GM23338 (cell line): ENCODE measurements around the gene MCTP2.

Experiments
- CREB1 ChIP-seq: fragments of 250-450 bp; sonication (Bioruptor Pico); IDR thresholded peaks from 2 replicates; pipeline ENCODE4 v1.5.0; 2020; ENCODE audit warnings: low read depth, mild to moderate bottlenecking, moderate library complexity
- EZH2 ChIP-seq: fragments of 200-600 bp; sonication (generic); IDR thresholded peaks from one replicate; pipeline ENCODE4 v1.8.0; 2017; ENCODE audit warnings: antibody characterized with exemption, mild to moderate bottlenecking, low read depth; ENCODE audit not compliant: unreplicated experiment
- POLR2AphosphoS5 ChIP-seq: IDR thresholded peaks from 2 replicates; pipeline ENCODE4 v1.6.1; 2016; ENCODE audit warnings: antibody characterized with exemption, low read depth
- TF ChIP-seq, protein P1 (sequence below), 2 experiments: fragments of 200-600 bp in 1 of 2; sonication (generic) in 1 of 2; conservative IDR thresholded peaks; 2 replicates each; pipeline versions ENCODE4 v1.5.1 to v1.6.1; 2016 to 2017; ENCODE audit warnings: antibody characterized with exemption in 2 of 2, low read depth in 2 of 2, mild to moderate bottlenecking in 2 of 2, moderate library complexity in 1 of 2

DNA sequence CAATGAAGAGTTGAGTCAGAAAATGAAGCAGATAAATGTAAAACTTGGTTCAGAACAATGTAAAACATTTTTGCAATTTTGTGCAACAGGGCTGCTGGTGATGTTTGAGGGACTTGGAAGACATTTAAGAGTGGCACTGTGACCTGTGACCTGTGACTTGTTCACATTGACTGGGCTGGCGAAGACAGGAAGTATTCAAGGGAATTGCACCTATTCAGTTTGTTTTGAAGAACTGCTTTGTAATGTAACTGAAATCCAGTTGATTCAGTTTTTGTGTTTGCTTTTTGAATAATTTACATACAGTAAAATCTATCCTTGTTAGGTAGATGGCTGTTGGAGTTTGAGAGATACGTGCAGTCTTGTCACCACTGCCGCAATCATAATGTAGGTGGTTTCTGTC lies 35.4 kb downstream of the MCTP2 start:
- TF ChIP-seq, protein P1, sequence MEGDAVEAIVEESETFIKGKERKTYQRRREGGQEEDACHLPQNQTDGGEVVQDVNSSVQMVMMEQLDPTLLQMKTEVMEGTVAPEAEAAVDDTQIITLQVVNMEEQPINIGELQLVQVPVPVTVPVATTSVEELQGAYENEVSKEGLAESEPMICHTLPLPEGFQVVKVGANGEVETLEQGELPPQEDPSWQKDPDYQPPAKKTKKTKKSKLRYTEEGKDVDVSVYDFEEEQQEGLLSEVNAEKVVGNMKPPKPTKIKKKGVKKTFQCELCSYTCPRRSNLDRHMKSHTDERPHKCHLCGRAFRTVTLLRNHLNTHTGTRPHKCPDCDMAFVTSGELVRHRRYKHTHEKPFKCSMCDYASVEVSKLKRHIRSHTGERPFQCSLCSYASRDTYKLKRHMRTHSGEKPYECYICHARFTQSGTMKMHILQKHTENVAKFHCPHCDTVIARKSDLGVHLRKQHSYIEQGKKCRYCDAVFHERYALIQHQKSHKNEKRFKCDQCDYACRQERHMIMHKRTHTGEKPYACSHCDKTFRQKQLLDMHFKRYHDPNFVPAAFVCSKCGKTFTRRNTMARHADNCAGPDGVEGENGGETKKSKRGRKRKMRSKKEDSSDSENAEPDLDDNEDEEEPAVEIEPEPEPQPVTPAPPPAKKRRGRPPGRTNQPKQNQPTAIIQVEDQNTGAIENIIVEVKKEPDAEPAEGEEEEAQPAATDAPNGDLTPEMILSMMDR (conservative IDR thresholded peaks at IDR 0.05; ENCODE audit: low read depth in 2 of 2), result no peak
- TF ChIP-seq POLR2AphosphoS5 (no peak), EZH2 (no peak), CREB1 (CRISPR knock-in tag) (no peak)
